B cell (primary cell): ENCODE results near the gene C11orf86. TPM values are rescaled to one million over a fixed set of nuclear protein-coding genes. Genes with fewer than 3 reads are reported as not detected.

ENCODE experiments used
- ATAC-seq: fragments of 200-7000 bp; cut with Tn5 transposase; one replicate; pipeline ENCODE4 v1.10.0; 2021; ENCODE audit warnings: low read depth, mild to moderate bottlenecking, moderate number of reproducible peaks, moderate library complexity
- CTCF ChIA-PET: fragments of 350-600 bp; sonication (Branson Sonifier 250); formaldehyde crosslinking; loops from one replicate; lab custom pipeline; 2021; ENCODE audit warnings: antibody characterized with exemption, inconsistent platforms; lab: Charles Lee
- POLR2A ChIA-PET: fragments of 350-600 bp; sonication (Branson Sonifier 250); formaldehyde crosslinking; loops from one replicate; lab custom pipeline; 2021; ENCODE audit warnings: antibody characterized with exemption; lab: Charles Lee
- DNase-seq: peaks from one replicate; pipeline ENCODE4 v3.0.0; 2013
- H2AFZ ChIP-seq: 2 replicates; pipeline ENCODE4 v1.6.1; 2012; ENCODE audit warnings: mild to moderate bottlenecking, low read depth, low read length; ENCODE audit not compliant: insufficient read depth, poor library complexity, severe bottlenecking
- H3K27ac ChIP-seq, 2 donors: 1 replicate in 1 of 2; 2 replicates in 1 of 2; pipeline ENCODE4 v1.5.1; 2012 to 2013; ENCODE audit warnings: low read length in 2 of 2, mild to moderate bottlenecking in 2 of 2, moderate library complexity in 1 of 2
- H3K27me3 ChIP-seq, 4 experiments: fragments of 200-600 bp in 1 of 4; sonication (generic) in 1 of 4; replicated peaks in 1 of 4; 1 replicate in 2 of 4; 2 replicates in 2 of 4; pipeline versions ENCODE4 v1.6.1 to v1.7.0; 2013 to 2016; ENCODE audit warnings: low read length in 3 of 4, mild to moderate bottlenecking in 2 of 4, mixed read lengths in 1 of 4, moderate library complexity in 1 of 4; ENCODE audit not compliant: insufficient read depth in 4 of 4, control insufficient read depth in 3 of 4; ENCODE audit errors: control extremely low read depth in 1 of 4
- H3K36me3 ChIP-seq, 2 experiments: replicated peaks in 1 of 2; 1 replicate in 1 of 2; 2 replicates in 1 of 2; pipeline versions ENCODE4 v1.6.1 to v1.7.1; 2013; ENCODE audit warnings: low read length in 1 of 2; ENCODE audit not compliant: insufficient read depth in 2 of 2, control insufficient read depth in 1 of 2; ENCODE audit errors: control extremely low read depth in 1 of 2, extremely low read depth in 1 of 2
- H3K4me1 ChIP-seq, 2 donors: fragments of 200-600 bp in 1 of 2; sonication (generic) in 1 of 2; 1 replicate in 1 of 2; 2 replicates in 1 of 2; pipeline versions ENCODE4 v1.5.1 to v1.6.1; 2013 to 2017; ENCODE audit warnings: low read length in 2 of 2; ENCODE audit not compliant: control insufficient read depth in 2 of 2, insufficient read depth in 2 of 2
- H3K4me2 ChIP-seq: replicated peaks from 2 replicates; pipeline ENCODE3; 2012; ENCODE audit warnings: mild to moderate bottlenecking, low read depth, low read length; ENCODE audit not compliant: poor library complexity, severe bottlenecking
- H3K4me3 ChIP-seq, 5 experiments: fragments of 200-600 bp in 1 of 5; sonication (generic) in 1 of 5; 1 replicate in 3 of 5; 2 replicates in 2 of 5; pipeline versions ENCODE4 v1.5.1 to v1.7.0; 2011 to 2016; ENCODE audit warnings: low read length in 4 of 5, mild to moderate bottlenecking in 4 of 5, low read depth in 2 of 5, control low read depth in 1 of 5, moderate library complexity in 1 of 5; ENCODE audit not compliant: insufficient read depth in 1 of 5; ENCODE audit errors: control extremely low read depth in 1 of 5, extremely low read depth in 1 of 5
- H3K79me2 ChIP-seq: fragments of 200-600 bp; sonication (generic); one replicate; pipeline ENCODE4 v1.6.0; 2016; ENCODE audit warnings: low read length; ENCODE audit not compliant: control insufficient read depth, insufficient read depth
- H3K9ac ChIP-seq: fragments of 200-600 bp; sonication (generic); 2 replicates; pipeline ENCODE4 v1.6.1; 2017; ENCODE audit warnings: mild to moderate bottlenecking, low read length, moderate library complexity
- H3K9me3 ChIP-seq, 3 donors: one replicate each; pipeline versions ENCODE4 v1.6.1 to v1.7.1; 2013; ENCODE audit warnings: low read length in 2 of 3; ENCODE audit not compliant: control insufficient read depth in 2 of 3, insufficient read depth in 1 of 3; ENCODE audit errors: control extremely low read depth in 1 of 3
- H4K20me1 ChIP-seq: 2 replicates; pipeline ENCODE4 v1.6.0; 2012; ENCODE audit warnings: mild to moderate bottlenecking, low read length; ENCODE audit not compliant: insufficient read depth, control insufficient read depth, poor library complexity, severe bottlenecking
- H3K27ac Mint-ChIP-seq: one replicate; pipeline ENCODE4 v1.8.0; 2021; ENCODE audit warnings: mixed read lengths
- H3K27me3 Mint-ChIP-seq: one replicate; pipeline ENCODE4 v1.8.0; 2021; ENCODE audit warnings: mixed read lengths
- H3K4me1 Mint-ChIP-seq: one replicate; pipeline ENCODE4 v1.8.0; 2021; ENCODE audit warnings: mixed read lengths
- H3K4me3 Mint-ChIP-seq: one replicate; pipeline ENCODE4 v1.8.0; 2021; ENCODE audit warnings: mixed read lengths
- H3K9me3 Mint-ChIP-seq: one replicate; pipeline ENCODE4 v1.8.0; 2022; ENCODE audit warnings: mixed read lengths; ENCODE audit not compliant: insufficient read depth
- EZH2 ChIP-seq: IDR thresholded peaks from 2 replicates; pipeline ENCODE4 v1.6.1; 2012; ENCODE audit warnings: borderline replicate concordance, low read depth, mild to moderate bottlenecking, moderate library complexity, low read length; ENCODE audit not compliant: insufficient read depth, poor library complexity, severe bottlenecking
- WGBS: methylation state at CpG from one replicate; pipeline ENCODE4 v1.1.5; 2013; ENCODE audit warnings: missing lambda C conversion rate; ENCODE audit not compliant: insufficient coverage; 5-methylcytosine and 5-hydroxymethylcytosine counted together
- intact Hi-C: fragments of 100-400 bp; cut with micrococcal nuclease; formaldehyde crosslinking; loops from one replicate; pipeline ENCODE4 v1.10.0; 2022
- polyA plus RNA-seq: library from polyadenylated mRNA; depleted of rRNA; stranded (reverse); fragments of >200 nt; gene quantifications from 2 replicates; pipeline ENCODE4 v1.2.3, GENCODE V29; 2012
- total RNA-seq, 2 donors: library from RNA; stranded (reverse); fragments of 120-200 nt in 1 of 2; gene quantifications; 1 replicate in 1 of 2; 2 replicates in 1 of 2; pipeline versions ENCODE4 v1.2.3 to v1.2.4, GENCODE V29; 2013 to 2022
- TF ChIP-seq, protein P1 (sequence below): fragments of 200-600 bp; IDR thresholded peaks from one replicate; pipeline ENCODE4 v1.8.0; 2022; ENCODE audit warnings: antibody characterized with exemption, mild to moderate bottlenecking

The C11orf86 gene
- total and polyA plus RNA-seq, 2 donors (not counting 1 experiment from before 2014, with no cell fraction given) = not detected

DNA sequence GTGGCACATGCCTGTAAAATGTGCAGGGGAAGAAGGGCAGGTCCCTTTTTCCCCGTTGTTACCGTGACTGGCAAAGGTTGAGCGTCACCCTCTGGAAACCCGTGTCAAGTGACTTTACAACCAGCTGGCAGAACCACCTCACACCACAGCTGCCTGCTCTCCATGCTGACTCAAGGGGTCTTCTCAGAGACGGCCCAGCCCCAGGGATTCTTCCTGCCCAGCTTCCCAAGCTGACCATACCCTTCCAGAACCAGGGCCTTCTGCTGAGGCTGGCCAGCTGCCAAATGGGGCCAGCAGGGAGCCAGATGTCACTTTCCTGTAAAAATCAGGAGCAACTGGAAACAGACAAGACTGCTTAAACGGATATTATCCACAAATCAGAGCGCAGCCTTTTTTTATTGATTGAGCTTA lies 23.2 kb upstream of the C11orf86 start:
- H3K9me3 ChIP-seq = no peaks in the 10 kb centered on the region
- Mint-ChIP-seq H3K27me3 (no peaks in the 10 kb centered on the region), H3K27ac (no peak overlapping the region), H3K9me3 (no peaks in the 10 kb centered on the region), H3K4me3 (no peak overlapping the region), H3K4me1 (peaks cover 3% of the 10 kb centered on the region)
- WGBS = 83% methylated on average over 7 of the region's 7 CpGs
- no peak overlapping the region for H3K4me2 ChIP-seq
- no peaks in the 10 kb centered on the region for H4K20me1 ChIP-seq
- intact Hi-C loops = no loop called here
- H3K4me3 ChIP-seq = no peak overlapping the region
- ChIA-PET CTCF (interaction anchor here (0.5 to 0.7 kb wide), 2 partner anchors 98 to 440 kb away, joined by 3 read pairs; no protein-coding TSS in a partner anchor), POLR2A (no interaction called here)
- no peaks in the 10 kb centered on the region for H3K27me3 ChIP-seq
- ATAC-seq (no peak), DNase-seq (no peak)
- H3K4me1 ChIP-seq = peaks cover 0 to 3% of the 10 kb centered on the region in 2 donors
- H3K27ac ChIP-seq = no peak overlapping the region
- no peak overlapping the region for H3K9ac ChIP-seq
- H3K79me2 ChIP-seq = no peaks in the 10 kb centered on the region
- TF ChIP-seq EZH2 = no peak
- TF ChIP-seq, protein P1, sequence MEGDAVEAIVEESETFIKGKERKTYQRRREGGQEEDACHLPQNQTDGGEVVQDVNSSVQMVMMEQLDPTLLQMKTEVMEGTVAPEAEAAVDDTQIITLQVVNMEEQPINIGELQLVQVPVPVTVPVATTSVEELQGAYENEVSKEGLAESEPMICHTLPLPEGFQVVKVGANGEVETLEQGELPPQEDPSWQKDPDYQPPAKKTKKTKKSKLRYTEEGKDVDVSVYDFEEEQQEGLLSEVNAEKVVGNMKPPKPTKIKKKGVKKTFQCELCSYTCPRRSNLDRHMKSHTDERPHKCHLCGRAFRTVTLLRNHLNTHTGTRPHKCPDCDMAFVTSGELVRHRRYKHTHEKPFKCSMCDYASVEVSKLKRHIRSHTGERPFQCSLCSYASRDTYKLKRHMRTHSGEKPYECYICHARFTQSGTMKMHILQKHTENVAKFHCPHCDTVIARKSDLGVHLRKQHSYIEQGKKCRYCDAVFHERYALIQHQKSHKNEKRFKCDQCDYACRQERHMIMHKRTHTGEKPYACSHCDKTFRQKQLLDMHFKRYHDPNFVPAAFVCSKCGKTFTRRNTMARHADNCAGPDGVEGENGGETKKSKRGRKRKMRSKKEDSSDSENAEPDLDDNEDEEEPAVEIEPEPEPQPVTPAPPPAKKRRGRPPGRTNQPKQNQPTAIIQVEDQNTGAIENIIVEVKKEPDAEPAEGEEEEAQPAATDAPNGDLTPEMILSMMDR = no peak
- H2AFZ ChIP-seq = no peak overlapping the region
- H3K36me3 ChIP-seq = no peaks in the 10 kb centered on the region

DNA sequence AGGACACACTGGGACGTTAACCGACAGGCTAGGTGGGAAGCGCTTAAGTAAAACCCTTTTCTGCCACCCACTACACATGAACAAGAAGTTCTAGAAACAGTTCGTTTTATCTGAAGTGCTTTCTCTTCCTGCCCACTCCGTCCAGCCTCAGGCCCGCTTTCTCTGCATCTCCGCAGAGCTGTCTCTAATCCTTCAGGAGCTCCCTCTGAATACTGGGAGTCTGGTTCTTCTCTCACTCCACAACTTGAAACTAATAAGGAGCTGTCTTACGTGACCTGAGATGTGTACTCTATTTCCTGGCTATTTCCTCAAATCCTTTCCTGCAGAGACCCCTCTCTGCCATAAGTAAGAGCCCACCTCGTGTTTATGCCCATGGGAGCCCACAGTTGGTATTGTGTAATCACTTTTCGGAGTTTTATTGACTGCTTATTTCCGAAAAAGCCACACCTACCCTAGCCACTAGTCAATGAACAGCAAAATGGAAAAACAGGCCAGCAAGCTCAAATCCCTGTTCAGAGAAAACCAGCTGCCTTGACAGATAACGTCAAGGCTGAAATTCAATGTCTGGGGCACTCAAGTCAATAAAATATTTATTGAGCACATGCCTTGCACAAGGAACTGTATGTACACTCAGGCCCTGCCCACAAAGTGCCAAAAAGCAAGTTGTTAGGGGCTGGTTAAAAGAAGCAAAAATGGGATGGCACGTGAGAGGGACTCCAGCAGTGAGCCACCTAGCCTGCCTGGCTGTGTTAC lies 21.8 kb upstream of the C11orf86 start:
- H3K4me1 Mint-ChIP-seq = peaks cover 8% of the 10 kb centered on the region
- no peaks in the 10 kb centered on the region for H4K20me1 ChIP-seq
- TF ChIP-seq, protein P1 = no peak
- no peak for TF ChIP-seq EZH2
- H3K4me2 ChIP-seq = no peak overlapping the region
- no peak overlapping the region for H3K27ac Mint-ChIP-seq
- 85% methylated on average over 13 of the region's 13 CpGs for WGBS
- H3K4me3 Mint-ChIP-seq = no peak overlapping the region
- H3K4me1 ChIP-seq = peaks cover 3 to 12% of the 10 kb centered on the region in 2 donors
- no peaks in the 10 kb centered on the region for H3K36me3 ChIP-seq
- POLR2A ChIA-PET = no interaction called here
- H3K27ac ChIP-seq = no peak overlapping the region
- H3K9ac ChIP-seq = no peak overlapping the region
- ATAC-seq (no peak), DNase-seq (no peak)
- intact Hi-C loops = no loop called here
- CTCF ChIA-PET = no interaction called here
- H3K9me3 ChIP-seq = peaks cover 0 to 6% (median 0%) of the 10 kb centered on the region in 3 donors
- no peaks in the 10 kb centered on the region for H3K9me3 Mint-ChIP-seq
- no peak overlapping the region for H2AFZ ChIP-seq
- no peaks in the 10 kb centered on the region for H3K27me3 ChIP-seq
- H3K4me3 ChIP-seq = no peak overlapping the region
- H3K79me2 ChIP-seq = no peaks in the 10 kb centered on the region
- H3K27me3 Mint-ChIP-seq = no peaks in the 10 kb centered on the region
